Muscle of arm (tissue), 12 donors: ENCODE results near the gene SCUBE3. TPM values are rescaled to one million over a fixed set of nuclear protein-coding genes. Genes with fewer than 3 reads are reported as not detected.

Source experiments
- DNase-seq: peaks from one replicate; pipeline ENCODE4 v3.0.0-alpha.2; 2013
- polyA plus RNA-seq, 12 donors: library from polyadenylated mRNA; unstranded; fragments of 120-200 nt; gene quantifications; one replicate each; pipeline ENCODE4 v1.2.1, GENCODE V29; 2013; ENCODE audit not compliant: insufficient read length in 12 of 12

The SCUBE3 gene
- polyA plus RNA-seq, 12 donors: 0.68 to 4.4 (median 1.4) TPM; not detected in 2

DNA sequence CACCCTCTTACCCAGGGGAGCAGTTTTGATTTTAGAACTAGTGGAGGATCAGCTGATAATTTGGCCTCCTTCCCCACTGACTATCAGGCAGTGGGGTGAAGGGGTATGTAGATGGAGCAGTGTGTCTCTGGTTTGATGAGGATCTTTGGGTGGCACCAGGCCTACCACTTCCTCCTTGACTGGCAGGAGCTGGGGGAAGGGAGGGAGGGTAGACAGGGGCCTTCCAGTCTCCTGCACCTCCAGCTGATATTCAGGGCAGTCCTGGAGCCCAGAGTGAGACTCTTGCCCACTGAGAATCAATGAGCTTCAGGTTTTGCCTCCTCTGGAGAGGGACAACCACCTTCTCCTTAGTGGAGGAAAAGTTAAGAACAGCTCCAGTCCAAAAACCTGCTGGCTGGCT is 87.1 kb downstream of the SCUBE3 start:
- DNase-seq: no peak

Other genes starting within 250 kb of the SCUBE3 start
- gene TCP11, start 72.6 kb upstream of the SCUBE3 start, polyA plus RNA-seq: under 1 TPM in 10 of 12 donors, not detected in 2; 0.11 to 0.74 (median 0.35) TPM
- gene ZNF76, start 45.8 kb downstream of the SCUBE3 start, polyA plus RNA-seq: 10 to 100 TPM in 11 of 12 donors, not detected in 1; 16.0 to 40.5 (median 25.6) TPM
- 10 to 100 TPM in 1 of 12 donors, 1 to 10 TPM in 10, not detected in 1; 2.9 to 16.7 (median 4.4) TPM for gene DEF6, start 83.9 kb downstream of the SCUBE3 start, polyA plus RNA-seq
- 10 to 100 TPM in 11 of 12 donors, not detected in 1; 16.9 to 26.4 (median 21.1) TPM for gene PPARD, start 128.6 kb downstream of the SCUBE3 start, polyA plus RNA-seq
- gene FANCE, start 238.4 kb downstream of the SCUBE3 start, polyA plus RNA-seq: 10 to 100 TPM in 11 of 12 donors, not detected in 1; 14.2 to 26.4 (median 18.7) TPM